GM12878 (cell line): Measurements from ENCODE around the gene CA11. TPM values are rescaled to one million over a fixed set of nuclear protein-coding genes. Genes with fewer than 3 reads are reported as not detected.

ENCODE experiments used
- ATAC-seq: fragments of 200-7000 bp; cut with Tn5 transposase; 3 replicates; pipeline ENCODE4 v1.9.1; 2020; ENCODE audit warnings: mild to moderate bottlenecking, moderate library complexity
- BruUV-seq: library from RNA; stranded (reverse); fragments of 400-500 nt; replicated peaks from 2 replicates; lab custom pipeline; 2021; lab: Mats Ljungman, UMichigan
- CTCF ChIA-PET: fragments of 300-600 bp; sonication (Branson Sonifier 250); formaldehyde crosslinking; extraction: SDS; loops from one replicate; lab custom pipeline; 2021; ENCODE audit warnings: inconsistent platforms; lab: Yijun Ruan, JAX
- POLR2A ChIA-PET: fragments of 350-600 bp; formaldehyde crosslinking; extraction: SDS; loops from one replicate; lab custom pipeline; 2021; ENCODE audit warnings: inconsistent platforms; lab: Charles Lee
- RAD21 ChIA-PET: fragments of 300-600 bp; sonication (Branson Sonifier 250); formaldehyde crosslinking; loops from one replicate; lab custom pipeline; 2023; ENCODE audit warnings: antibody characterized with exemption; ENCODE audit not compliant: unreplicated experiment; lab: Charles Lee
- SMC1A ChIA-PET: fragments of 300-600 bp; sonication (Branson Sonifier 250); formaldehyde crosslinking; loops from one replicate; lab custom pipeline; 2023; ENCODE audit not compliant: unreplicated experiment, uncharacterized antibody; lab: Charles Lee
- DNase-seq: peaks from one replicate; pipeline ENCODE4 v3.0.0-alpha.2; 2011; ENCODE audit warnings: low read depth, low spot score
- FAIRE-seq: peaks from 3 replicates; lab custom pipeline; 2011; peaks lifted over from hg19 to GRCh38; lab: Jason Lieb, UNC
- H2AFZ ChIP-seq: 2 replicates; pipeline ENCODE4 v1.6.0; 2011; ENCODE audit warnings: low read depth, low read length, control low read depth; ENCODE audit not compliant: control insufficient read depth
- H3K27ac ChIP-seq: 2 replicates; pipeline ENCODE4 v1.5.1; 2011; ENCODE audit warnings: control low read depth; ENCODE audit not compliant: control insufficient read depth, insufficient read depth
- H3K27me3 ChIP-seq, 2 experiments: replicated peaks in 1 of 2; 2 replicates each; pipeline versions ENCODE4 v1.6.0 to v1.6.1; 2011; ENCODE audit warnings: low read length in 1 of 2; ENCODE audit not compliant: control insufficient read depth in 2 of 2, insufficient read depth in 2 of 2
- H3K36me3 ChIP-seq, 2 experiments: 2 replicates each; pipeline ENCODE4 v1.5.1; 2011; ENCODE audit warnings: low read length in 1 of 2; ENCODE audit not compliant: control insufficient read depth in 2 of 2, insufficient read depth in 2 of 2
- H3K4me1 ChIP-seq: 2 replicates; pipeline ENCODE4 v1.6.1; 2011; ENCODE audit warnings: mild to moderate bottlenecking, low read length, moderate library complexity, mixed read lengths; ENCODE audit not compliant: control insufficient read depth, insufficient read depth
- H3K4me2 ChIP-seq: 2 replicates; pipeline ENCODE4 v1.6.0; 2011; ENCODE audit warnings: control low read depth; ENCODE audit not compliant: control insufficient read depth, insufficient read depth
- H3K4me3 ChIP-seq: fragments of 200-600 bp; sonication (generic); 2 replicates; pipeline ENCODE4 v1.5.1; 2016
- H3K79me2 ChIP-seq: 2 replicates; pipeline ENCODE4 v1.6.0; 2011; ENCODE audit warnings: low read length; ENCODE audit not compliant: control insufficient read depth, insufficient read depth
- H3K9ac ChIP-seq: 2 replicates; pipeline ENCODE4 v1.8.0; 2011; ENCODE audit warnings: low read length, control low read depth, mixed read lengths; ENCODE audit not compliant: control insufficient read depth, insufficient read depth
- H3K9me3 ChIP-seq: replicated peaks from 3 replicates; pipeline ENCODE4 v1.5.1; 2011; ENCODE audit warnings: mild to moderate bottlenecking, low read length; ENCODE audit not compliant: control insufficient read depth, insufficient read depth
- H4K20me1 ChIP-seq: 2 replicates; pipeline ENCODE4 v1.6.0; 2011; ENCODE audit not compliant: control insufficient read depth, insufficient read depth
- BCL11A ChIP-seq: IDR thresholded peaks from 2 replicates; pipeline ENCODE4 v1.6.1; 2011; ENCODE audit warnings: low read depth, low read length
- DPF2 ChIP-seq: fragments of 450-650 bp; IDR thresholded peaks from 2 replicates; pipeline ENCODE4 v1.6.1; 2017; ENCODE audit warnings: mild to moderate bottlenecking
- MTA2 ChIP-seq: fragments of 450-650 bp; IDR thresholded peaks from 2 replicates; pipeline ENCODE4 v1.6.1; 2016; ENCODE audit warnings: low read depth, mild to moderate bottlenecking, moderate library complexity
- MXI1 ChIP-seq: fragments of 150-350 bp; IDR thresholded peaks from 2 replicates; pipeline ENCODE4 v1.6.1; 2011; ENCODE audit warnings: low read depth, mild to moderate bottlenecking, inconsistent platforms, low read length, improper control_type of control experiment
- NR2F1 ChIP-seq: fragments of 450-650 bp; conservative IDR thresholded peaks from 2 replicates; pipeline ENCODE4 v1.6.1; 2017; ENCODE audit warnings: mild to moderate bottlenecking
- PAX5 ChIP-seq: IDR thresholded peaks from 2 replicates; pipeline ENCODE4 v1.6.1; 2011; ENCODE audit warnings: low read depth, low read length, borderline replicate concordance
- TCF12 ChIP-seq: IDR thresholded peaks from 2 replicates; pipeline ENCODE4 v1.6.1; 2011; ENCODE audit warnings: low read depth, mild to moderate bottlenecking, low read length
- ZNF687 ChIP-seq: fragments of 450-650 bp; IDR thresholded peaks from 2 replicates; pipeline ENCODE4 v1.6.1; 2017; ENCODE audit warnings: mild to moderate bottlenecking, moderate library complexity
- WGBS: methylation state at CpG from one replicate; pipeline ENCODE4 v1.1.6; 2016; ENCODE audit warnings: low lambda C conversion rate; ENCODE audit not compliant: insufficient replicate concordance, insufficient coverage; ENCODE audit errors: missing lambda C conversion rate; 5-methylcytosine and 5-hydroxymethylcytosine counted together
- in situ Hi-C: fragments of 300-500 bp; cut with MboI; formaldehyde crosslinking; loops from 9 replicates; pipeline ENCODE4 v1.14.3; 2018; ENCODE audit warnings: mixed read lengths
- intact Hi-C: fragments of 100-400 bp; cut with micrococcal nuclease; formaldehyde crosslinking; loops from one replicate; pipeline ENCODE4 v1.14.2; 2022; ENCODE audit not compliant: unreplicated experiment
- polyA plus RNA-seq, 11 experiments: library from polyadenylated mRNA; depleted of rRNA in 4 of 11; unstranded in 6 of 11; stranded (reverse) in 5 of 11; fragments of >200 nt; fragmentation: Nextera tagmentation in 4 of 11; fragmentation: Illumina TruSeq in 1 of 11; extraction: Ambion mirVana in 4 of 11; extraction: Trizol in 1 of 11; gene quantifications; 1 replicate in 1 of 11; 2 replicates in 10 of 11; pipeline versions ENCODE4 v1.2.1 to v1.2.3, GENCODE V29; 2011 to 2016; ENCODE audit warnings: inconsistent platforms in 2 of 11, missing spikeins in 2 of 11, low read depth in 1 of 11
- total RNA-seq, 4 experiments: library from RNA; depleted of rRNA in 3 of 4; stranded (reverse); fragments of >200 nt in 3 of 4; fragmentation: Illumina TruSeq in 1 of 4; extraction: Trizol in 1 of 4; gene quantifications; 2 replicates each; pipeline versions ENCODE4 v1.2.1 to v1.2.3, GENCODE V29; 2013 to 2021
- TF ChIP-seq, protein P1 (sequence below): fragments of 450-650 bp; IDR thresholded peaks from 2 replicates; pipeline ENCODE4 v1.6.1; 2017; ENCODE audit warnings: borderline replicate concordance
- TF ChIP-seq, protein P2 (sequence below): fragments of 450-650 bp; IDR thresholded peaks from 2 replicates; pipeline ENCODE4 v1.6.1; 2016; ENCODE audit warnings: mild to moderate bottlenecking

Gene CA11
- total and polyA plus RNA-seq, 10 of the 15 experiments (the other 5 are each of a cell fraction or from before 2014, with no cell fraction given) = 1.7 to 7.5 (median 2.4) TPM

DNA sequence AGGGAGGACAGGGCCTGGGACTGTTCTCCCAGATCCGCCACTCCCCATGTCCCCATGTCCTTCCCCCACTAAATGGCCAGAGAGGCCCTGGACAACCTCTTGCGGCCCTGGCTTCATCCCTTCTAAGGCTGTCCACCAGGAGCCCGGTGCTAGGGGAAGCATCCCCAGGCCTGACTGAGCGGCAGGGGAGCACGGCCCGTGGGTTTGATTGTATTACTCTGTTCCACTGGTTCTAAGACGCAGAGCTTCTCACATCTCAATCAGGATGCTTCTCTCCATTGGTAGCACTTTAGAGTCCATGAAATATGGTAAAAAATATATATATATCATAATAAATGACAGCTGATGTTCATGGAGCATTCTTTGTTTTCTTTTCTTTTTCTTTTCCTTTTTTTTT, 38.6 kb downstream of the CA11 start:
- POLR2A ChIA-PET = no interaction called here

DNA sequence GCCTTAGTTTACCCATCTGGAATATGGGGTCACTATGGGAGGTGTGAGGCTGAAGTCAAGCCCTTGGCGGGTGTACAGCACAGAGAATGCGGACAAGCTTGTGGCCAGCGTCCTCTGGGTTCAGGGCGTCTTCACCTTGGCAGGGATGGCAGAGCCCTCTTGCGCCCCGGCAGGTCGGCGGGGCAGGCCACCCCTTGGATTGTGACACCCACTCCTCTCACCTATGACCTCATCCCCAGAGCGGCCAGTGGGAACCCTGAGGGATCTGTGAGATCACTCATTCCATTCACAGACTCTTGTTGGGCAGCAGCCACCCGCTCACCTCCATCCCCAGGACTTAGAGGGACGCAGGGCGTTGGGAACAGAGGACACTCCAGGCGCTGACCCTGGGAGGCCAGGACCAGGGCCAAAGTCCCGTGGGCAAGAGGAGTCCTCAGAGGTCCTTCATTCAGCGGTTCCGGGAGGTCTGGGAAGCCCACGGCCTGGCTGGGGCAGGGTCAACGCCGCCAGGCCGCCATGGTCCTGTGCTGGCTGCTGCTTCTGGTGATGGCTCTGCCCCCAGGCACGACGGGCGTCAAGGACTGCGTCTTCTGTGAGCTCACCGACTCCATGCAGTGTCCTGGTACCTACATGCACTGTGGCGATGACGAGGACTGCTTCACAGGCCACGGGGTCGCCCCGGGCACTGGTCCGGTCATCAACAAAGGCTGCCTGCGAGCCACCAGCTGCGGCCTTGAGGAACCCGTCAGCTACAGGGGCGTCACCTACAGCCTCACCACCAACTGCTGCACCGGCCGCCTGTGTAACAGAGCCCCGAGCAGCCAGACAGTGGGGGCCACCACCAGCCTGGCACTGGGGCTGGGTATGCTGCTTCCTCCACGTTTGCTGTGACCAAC, 39.3 kb downstream of the CA11 start, which contains the start of gene SPACA4:
TSS of gene SPACA4 (plus strand) at position 280 of the 896 bp plus-strand sequence. CDS start at position 517, 237 bp downstream.
- Histone ChIP-seq H3K4me2 (no peak within 1 kb of the TSS), H3K9ac (no peak within 1 kb of the TSS), H3K36me3 (no peaks in the 10 kb centered on the region), H3K27me3 (no peaks in the 10 kb centered on the region), H3K4me1 (no peaks in the 10 kb centered on the region), H4K20me1 (no peaks in the 10 kb centered on the region), H2AFZ (no peak within 1 kb of the TSS), H3K4me3 (no peak within 1 kb of the TSS), H3K9me3 (no peaks in the 10 kb centered on the region), H3K27ac (no peak within 1 kb of the TSS), H3K79me2 (no peaks in the 10 kb centered on the region)
- ChIA-PET CTCF (interaction anchor here (0.5 to 2.7 kb wide), 3 partner anchors 17 to 101 kb away, joined by 3 to 24 read pairs (median 6); no protein-coding TSS in a partner anchor), SMC1A (no interaction called here), POLR2A (no interaction called here), RAD21 (interaction anchor here (1.0 kb wide), 1 partner anchor 22 kb away, joined by 3 read pairs; no protein-coding TSS in a partner anchor)
- no TSS peak for BruUV-seq
- 75% methylated on average over 39 of the region's 39 CpGs for WGBS
- intact Hi-C loops (no loop called here), in situ Hi-C loops (no loop called here)
- DNase-seq = no peak
- ATAC-seq = no peak
- no peak for FAIRE-seq
- TF ChIP-seq, protein P1, sequence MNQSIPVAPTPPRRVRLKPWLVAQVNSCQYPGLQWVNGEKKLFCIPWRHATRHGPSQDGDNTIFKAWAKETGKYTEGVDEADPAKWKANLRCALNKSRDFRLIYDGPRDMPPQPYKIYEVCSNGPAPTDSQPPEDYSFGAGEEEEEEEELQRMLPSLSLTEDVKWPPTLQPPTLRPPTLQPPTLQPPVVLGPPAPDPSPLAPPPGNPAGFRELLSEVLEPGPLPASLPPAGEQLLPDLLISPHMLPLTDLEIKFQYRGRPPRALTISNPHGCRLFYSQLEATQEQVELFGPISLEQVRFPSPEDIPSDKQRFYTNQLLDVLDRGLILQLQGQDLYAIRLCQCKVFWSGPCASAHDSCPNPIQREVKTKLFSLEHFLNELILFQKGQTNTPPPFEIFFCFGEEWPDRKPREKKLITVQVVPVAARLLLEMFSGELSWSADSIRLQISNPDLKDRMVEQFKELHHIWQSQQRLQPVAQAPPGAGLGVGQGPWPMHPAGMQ = no peak
- TF ChIP-seq BCL11A (no peak), ZNF687 (no peak), MTA2 (no peak), NR2F1 (no peak), TCF12 (no peak), PAX5 (no peak)
- TF ChIP-seq, protein P2, sequence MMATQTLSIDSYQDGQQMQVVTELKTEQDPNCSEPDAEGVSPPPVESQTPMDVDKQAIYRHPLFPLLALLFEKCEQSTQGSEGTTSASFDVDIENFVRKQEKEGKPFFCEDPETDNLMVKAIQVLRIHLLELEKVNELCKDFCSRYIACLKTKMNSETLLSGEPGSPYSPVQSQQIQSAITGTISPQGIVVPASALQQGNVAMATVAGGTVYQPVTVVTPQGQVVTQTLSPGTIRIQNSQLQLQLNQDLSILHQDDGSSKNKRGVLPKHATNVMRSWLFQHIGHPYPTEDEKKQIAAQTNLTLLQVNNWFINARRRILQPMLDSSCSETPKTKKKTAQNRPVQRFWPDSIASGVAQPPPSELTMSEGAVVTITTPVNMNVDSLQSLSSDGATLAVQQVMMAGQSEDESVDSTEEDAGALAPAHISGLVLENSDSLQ = no peak

More for the DNA sequence above, 38.6 kb downstream of the CA11 start:
- H4K20me1 ChIP-seq = no peaks in the 10 kb centered on the region
- H3K9me3 ChIP-seq = no peaks in the 10 kb centered on the region
- H3K36me3 ChIP-seq = no peaks in the 10 kb centered on the region
- no peak for TF ChIP-seq MXI1
- TF ChIP-seq DPF2 = no peak
- H3K27ac ChIP-seq = no peak overlapping the region
- H3K27me3 ChIP-seq = no peaks in the 10 kb centered on the region
- intact Hi-C loops = no loop called here
- no peak for DNase-seq
- no peak overlapping the region for H3K4me2 ChIP-seq
- H3K79me2 ChIP-seq = no peaks in the 10 kb centered on the region
- RAD21 ChIA-PET = interaction anchor here (1.0 kb wide), 1 partner anchor 23 kb away, joined by 3 read pairs; no protein-coding TSS in a partner anchor
- FAIRE-seq = no peak
- H2AFZ ChIP-seq = no peak overlapping the region
- ATAC-seq = no peak
- CTCF ChIA-PET = interaction anchor here (2.0 to 2.7 kb wide), 4 partner anchors 10 to 22 kb away, joined by 8 to 26 read pairs (median 16); no protein-coding TSS in a partner anchor
- H3K4me1 ChIP-seq = no peaks in the 10 kb centered on the region
- in situ Hi-C loops = no loop called here
- SMC1A ChIA-PET = no interaction called here
- BruUV-seq = no TSS peak
- H3K4me3 ChIP-seq = no peak overlapping the region
- no peak overlapping the region for H3K9ac ChIP-seq
- WGBS = 80% methylated on average over 7 of the region's 7 CpGs
